Nephron progenitor cell (in vitro differentiated cells): ENCODE measurements around the gene ITGAD.
"Not testable (repeated sequence)": the region's sequence is repeated elsewhere in the genome, so short reads cannot be mapped to it uniquely, and the experiment has no call there.

Experiments used
- DNase-seq: peaks from one replicate; pipeline ENCODE4 v3.0.0; 2021
- H3K27ac Mint-ChIP-seq: 2 replicates; pipeline ENCODE4 v1.8.0; 2021; ENCODE audit warnings: mild to moderate bottlenecking, moderate library complexity, mixed read lengths
- H3K27me3 Mint-ChIP-seq: 2 replicates; pipeline ENCODE4 v1.8.0; 2021; ENCODE audit warnings: mild to moderate bottlenecking, low read depth, mixed read lengths; ENCODE audit not compliant: poor library complexity
- H3K36me3 Mint-ChIP-seq: 2 replicates; pipeline ENCODE4 v1.8.0; 2021; ENCODE audit warnings: low read depth, mixed read lengths
- H3K4me1 Mint-ChIP-seq: 2 replicates; pipeline ENCODE4 v1.8.0; 2021; ENCODE audit warnings: mixed read lengths
- H3K4me3 Mint-ChIP-seq: 2 replicates; pipeline ENCODE4 v1.8.0; 2021; ENCODE audit warnings: mild to moderate bottlenecking, moderate library complexity, mixed read lengths
- H3K9me3 Mint-ChIP-seq: 2 replicates; pipeline ENCODE4 v1.8.0; 2021; ENCODE audit warnings: mild to moderate bottlenecking, moderate library complexity, mixed read lengths
- CTCF ChIP-seq: fragments of 200-600 bp; sonication (generic); IDR thresholded peaks from 2 replicates; pipeline ENCODE4 v1.5.0; 2021; ENCODE audit warnings: antibody characterized with exemption

ITGAD gene

DNA sequence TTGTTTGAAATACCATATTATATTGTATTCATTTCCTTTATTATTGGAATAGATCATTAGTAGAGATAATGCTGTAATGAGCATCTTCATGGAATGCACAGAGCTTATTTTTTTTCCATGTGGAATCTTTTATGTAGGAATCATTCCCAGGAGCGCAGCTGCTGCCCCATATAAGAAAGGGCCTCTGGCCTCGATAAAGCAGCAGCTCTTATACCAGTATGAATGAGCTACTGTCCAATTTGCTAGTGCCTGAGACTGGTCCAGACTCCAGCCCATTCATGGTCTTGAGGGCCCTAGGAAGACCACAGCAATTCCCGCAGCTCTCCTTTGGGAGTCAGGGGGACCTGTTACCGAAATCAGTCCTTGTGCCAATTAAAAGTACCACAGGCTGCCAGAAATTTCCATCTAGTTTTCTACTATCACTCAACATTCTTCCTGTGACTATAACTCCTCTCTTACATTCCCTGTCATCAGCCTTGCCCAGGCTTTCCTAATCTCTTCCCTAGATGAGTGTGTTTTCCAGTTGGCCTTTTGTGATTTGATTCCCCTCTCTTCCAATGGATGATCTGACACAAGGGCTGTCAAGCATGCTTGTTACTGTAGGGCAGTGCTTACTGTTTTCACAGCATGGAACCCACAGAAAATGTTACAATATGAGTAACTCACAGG lies 47.5 kb downstream of the ITGAD start:
- H3K4me1 Mint-ChIP-seq = peaks cover 10% of the 10 kb centered on the region
- H3K27me3 Mint-ChIP-seq = peaks cover 12% of the 10 kb centered on the region
- no peak overlapping the region for H3K4me3 Mint-ChIP-seq
- no peak for DNase-seq
- no peak overlapping the region for H3K27ac Mint-ChIP-seq
- no peak for TF ChIP-seq CTCF
- H3K36me3 Mint-ChIP-seq = no peaks in the 10 kb centered on the region
- H3K9me3 Mint-ChIP-seq = no peaks in the 10 kb centered on the region

DNA sequence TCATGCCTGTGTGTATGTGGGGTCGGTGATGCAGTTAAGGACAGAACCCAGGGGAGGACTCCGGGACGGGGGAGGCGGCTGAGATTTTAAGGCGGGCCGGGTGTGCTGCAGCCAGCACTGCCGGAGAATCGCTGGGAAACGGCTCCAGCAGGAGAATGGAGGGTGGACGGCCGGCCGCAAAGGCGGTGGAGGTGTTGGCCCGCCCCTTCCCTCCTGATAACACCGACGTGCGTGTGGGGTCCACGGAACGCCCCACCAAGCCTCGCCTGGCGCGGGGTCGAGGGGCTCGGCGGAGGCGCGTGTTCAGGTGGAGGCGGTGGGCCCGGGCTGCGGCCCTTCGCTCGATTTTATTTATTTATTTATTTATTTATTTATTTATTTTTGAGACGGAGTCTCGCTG lies 48.8 kb downstream of the ITGAD start:
- H3K36me3 Mint-ChIP-seq = no peaks in the 10 kb centered on the region
- no peak for TF ChIP-seq CTCF
- H3K27me3 Mint-ChIP-seq = peaks cover 17% of the 10 kb centered on the region
- H3K4me1 Mint-ChIP-seq = peaks cover 10% of the 10 kb centered on the region
- DNase-seq = no peak
- peak overlapping the region; percentile 81 for H3K4me3 Mint-ChIP-seq
- H3K9me3 Mint-ChIP-seq = peaks cover 7% of the 10 kb centered on the region
- H3K27ac Mint-ChIP-seq = no peak overlapping the region

GRCh38 chr16:31445931-31446330 lies 52.8 kb downstream of the ITGAD start:
- Mint-ChIP-seq H3K4me1 (peaks cover 16% of the 10 kb centered on the region), H3K27me3 (peaks cover 17% of the 10 kb centered on the region)
- not testable (repeated sequence) for H3K36me3 Mint-ChIP-seq, DNase-seq, H3K27ac Mint-ChIP-seq, H3K9me3 Mint-ChIP-seq, H3K4me3 Mint-ChIP-seq

- Mint-ChIP-seq H3K4me1 (peaks cover 56% of the 10 kb centered on the region), H3K27ac (no peak overlapping the region), H3K4me3 (no peak overlapping the region), H3K9me3 (peaks cover 2% of the 10 kb centered on the region), H3K27me3 (peaks cover under 1% of the 10 kb centered on the region), H3K36me3 (no peaks in the 10 kb centered on the region)
- no peak for TF ChIP-seq CTCF
- DNase-seq = no peak
Measured at GRCh38 chr16:31451201-31451600, 58.1 kb downstream of the ITGAD start.

DNA sequence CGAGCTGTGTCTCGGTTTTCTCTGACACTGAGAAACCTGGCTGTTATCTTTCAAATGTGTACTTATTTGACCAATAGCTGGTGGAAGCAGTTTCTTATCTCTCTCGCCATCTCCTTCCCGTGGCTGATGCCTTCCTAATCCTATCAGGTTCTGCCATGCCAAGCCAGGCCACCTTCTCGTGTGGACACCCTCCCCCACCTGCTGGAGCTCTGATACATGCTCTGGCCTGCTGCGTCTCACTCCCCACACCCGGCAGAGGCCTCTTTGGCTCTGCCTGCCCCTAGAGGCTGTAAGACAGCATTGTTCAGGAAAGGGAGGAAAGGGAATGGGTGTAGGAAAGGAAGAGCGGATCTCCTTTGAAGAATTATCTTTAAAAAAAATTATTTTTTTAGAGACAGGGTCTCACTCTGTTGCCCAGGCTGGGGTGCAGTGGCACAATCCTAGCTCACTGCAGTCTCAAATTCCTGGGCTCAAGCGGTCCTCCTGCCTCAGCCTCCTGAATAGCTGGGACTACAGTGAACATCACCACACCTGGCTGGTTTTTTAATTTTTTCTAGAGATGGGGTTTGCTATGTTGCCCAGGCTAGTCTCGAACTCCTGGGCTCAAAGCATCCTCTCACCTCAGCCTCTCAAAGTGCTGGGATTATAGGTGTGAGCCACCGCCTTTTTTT lies 58.7 kb downstream of the ITGAD start:
- peak overlapping the region; percentile 37 for H3K4me3 Mint-ChIP-seq
- no peaks in the 10 kb centered on the region for H3K9me3 Mint-ChIP-seq
- no peaks in the 10 kb centered on the region for H3K27me3 Mint-ChIP-seq
- H3K4me1 Mint-ChIP-seq = peaks cover 60% of the 10 kb centered on the region
- no peak overlapping the region for H3K27ac Mint-ChIP-seq
- DNase-seq = peak; percentile 55
- peak; percentile 60 for TF ChIP-seq CTCF
- no peaks in the 10 kb centered on the region for H3K36me3 Mint-ChIP-seq

DNA sequence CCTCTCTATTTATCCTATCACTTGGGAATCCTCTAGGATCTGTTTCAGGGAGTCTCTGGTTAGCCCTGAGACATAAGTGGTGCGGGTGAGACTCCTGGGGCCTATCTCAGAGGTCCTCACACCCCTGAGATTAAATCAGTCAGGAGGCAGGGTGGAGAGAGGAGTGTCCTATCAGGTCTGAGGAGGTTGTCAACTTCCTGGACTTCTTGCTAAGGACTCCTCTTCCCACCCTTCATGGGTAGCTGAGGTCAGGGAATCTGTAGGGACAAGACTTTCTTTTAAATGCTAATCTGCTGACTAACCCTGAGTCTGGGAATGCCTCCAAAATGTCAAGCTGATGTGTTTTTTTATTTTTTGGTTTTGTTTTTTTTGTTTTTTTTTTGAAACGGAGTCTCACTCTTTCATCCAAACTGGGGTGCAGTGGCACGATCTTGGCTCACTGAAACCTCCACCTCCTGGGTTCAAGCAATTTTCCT lies 59.5 kb downstream of the ITGAD start:
- no peak for TF ChIP-seq CTCF
- Mint-ChIP-seq H3K9me3 (no peaks in the 10 kb centered on the region), H3K27ac (peak overlapping the region; percentile 74), H3K36me3 (no peaks in the 10 kb centered on the region), H3K27me3 (no peaks in the 10 kb centered on the region), H3K4me3 (no peak overlapping the region), H3K4me1 (peaks cover 69% of the 10 kb centered on the region)
- DNase-seq = no peak
